Smooth muscle cell (in vitro differentiated cells): ENCODE data around the gene COL12A1. TPM values are rescaled to one million over a fixed set of nuclear protein-coding genes. Genes with fewer than 3 reads are reported as not detected.

Experiments
- DNase-seq: peaks from one replicate; lab custom pipeline; 2025; ENCODE audit not compliant: unreplicated experiment; lab: John Stamatoyannopoulos, UW
- H2AFZ ChIP-seq: fragments of 200-600 bp; sonication (generic); 2 replicates; pipeline ENCODE4 v1.6.0; 2016; ENCODE audit warnings: antibody characterized with exemption, low read depth, mild to moderate bottlenecking
- H3F3A ChIP-seq: fragments of 200-600 bp; sonication (generic); 2 replicates; pipeline ENCODE4 v1.6.0; 2017; ENCODE audit warnings: antibody characterized with exemption, low read depth
- H3K27ac ChIP-seq: fragments of 200-600 bp; sonication (generic); 2 replicates; pipeline ENCODE4 v1.5.1; 2016; ENCODE audit warnings: low read depth, mild to moderate bottlenecking
- H3K27me3 ChIP-seq: fragments of 200-600 bp; sonication (generic); 2 replicates; pipeline ENCODE4 v1.6.1; 2016; ENCODE audit warnings: low read depth, mild to moderate bottlenecking
- H3K36me3 ChIP-seq: fragments of 200-600 bp; sonication (generic); 2 replicates; pipeline ENCODE4 v1.5.1; 2016; ENCODE audit warnings: low read depth
- H3K4me1 ChIP-seq: fragments of 200-600 bp; sonication (generic); 2 replicates; pipeline ENCODE4 v1.5.1; 2016; ENCODE audit warnings: low read depth
- H3K4me2 ChIP-seq: fragments of 200-600 bp; sonication (generic); 2 replicates; pipeline ENCODE4 v1.6.0; 2016; ENCODE audit warnings: mild to moderate bottlenecking
- H3K4me3 ChIP-seq: fragments of 200-600 bp; sonication (generic); 2 replicates; pipeline ENCODE4 v1.5.1; 2016; ENCODE audit warnings: mild to moderate bottlenecking
- H3K79me2 ChIP-seq: fragments of 200-600 bp; sonication (generic); 2 replicates; pipeline ENCODE4 v1.6.0; 2016; ENCODE audit warnings: low read depth, mild to moderate bottlenecking
- H3K9ac ChIP-seq: fragments of 200-600 bp; sonication (generic); 2 replicates; pipeline ENCODE4 v1.6.0; 2016; ENCODE audit warnings: low read depth
- H3K9me3 ChIP-seq: fragments of 200-600 bp; sonication (generic); replicated peaks from 2 replicates; pipeline ENCODE4 v1.5.1; 2016; ENCODE audit warnings: low read depth
- H4K20me1 ChIP-seq: fragments of 200-600 bp; sonication (generic); 2 replicates; pipeline ENCODE4 v1.6.0; 2016; ENCODE audit warnings: low read depth
- WGBS: methylation state at CpG from one replicate; pipeline ENCODE4 v1.1.7; 2016; ENCODE audit warnings: low lambda C conversion rate; 5-methylcytosine and 5-hydroxymethylcytosine counted together
- polyA plus RNA-seq: library from polyadenylated mRNA; unstranded; fragments of >200 nt; fragmentation: Nextera tagmentation; extraction: Ambion mirVana; gene quantifications from 2 replicates; pipeline ENCODE4 v1.2.1, GENCODE V29; 2016
- total RNA-seq: library from RNA; depleted of rRNA; stranded (reverse); fragments of >200 nt; gene quantifications from 2 replicates; pipeline ENCODE4 v1.2.3, GENCODE V29; 2014
- TF ChIP-seq, protein P1 (sequence below): fragments of 200-600 bp; sonication (generic); IDR thresholded peaks from 2 replicates; pipeline ENCODE4 v1.5.1; 2017; ENCODE audit warnings: borderline replicate concordance, mild to moderate bottlenecking, antibody characterized with exemption; ENCODE audit not compliant: insufficient read depth, poor library complexity, severe bottlenecking

Gene COL12A1
- total and polyA plus RNA-seq, 2 experiments from 2014 or later, result 44.2 to 154 TPM

- no peaks in the 10 kb centered on the region for H3F3A ChIP-seq
- no peaks in the 10 kb centered on the region for H3K9me3 ChIP-seq
- H3K4me1 ChIP-seq, result no peaks in the 10 kb centered on the region
- TF ChIP-seq, protein P1, sequence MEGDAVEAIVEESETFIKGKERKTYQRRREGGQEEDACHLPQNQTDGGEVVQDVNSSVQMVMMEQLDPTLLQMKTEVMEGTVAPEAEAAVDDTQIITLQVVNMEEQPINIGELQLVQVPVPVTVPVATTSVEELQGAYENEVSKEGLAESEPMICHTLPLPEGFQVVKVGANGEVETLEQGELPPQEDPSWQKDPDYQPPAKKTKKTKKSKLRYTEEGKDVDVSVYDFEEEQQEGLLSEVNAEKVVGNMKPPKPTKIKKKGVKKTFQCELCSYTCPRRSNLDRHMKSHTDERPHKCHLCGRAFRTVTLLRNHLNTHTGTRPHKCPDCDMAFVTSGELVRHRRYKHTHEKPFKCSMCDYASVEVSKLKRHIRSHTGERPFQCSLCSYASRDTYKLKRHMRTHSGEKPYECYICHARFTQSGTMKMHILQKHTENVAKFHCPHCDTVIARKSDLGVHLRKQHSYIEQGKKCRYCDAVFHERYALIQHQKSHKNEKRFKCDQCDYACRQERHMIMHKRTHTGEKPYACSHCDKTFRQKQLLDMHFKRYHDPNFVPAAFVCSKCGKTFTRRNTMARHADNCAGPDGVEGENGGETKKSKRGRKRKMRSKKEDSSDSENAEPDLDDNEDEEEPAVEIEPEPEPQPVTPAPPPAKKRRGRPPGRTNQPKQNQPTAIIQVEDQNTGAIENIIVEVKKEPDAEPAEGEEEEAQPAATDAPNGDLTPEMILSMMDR, result no peak
- WGBS, result 92% methylated on average over 9 of the region's 9 CpGs
- no peaks in the 10 kb centered on the region for H3K79me2 ChIP-seq
- no peak for DNase-seq
- H3K9ac ChIP-seq, result no peak overlapping the region
- H4K20me1 ChIP-seq, result no peaks in the 10 kb centered on the region
- peaks cover 13% of the 10 kb centered on the region for H3K36me3 ChIP-seq
- H3K4me2 ChIP-seq, result no peak overlapping the region
- H3K27ac ChIP-seq, result no peak overlapping the region
- no peak overlapping the region for H3K4me3 ChIP-seq
- no peaks in the 10 kb centered on the region for H3K27me3 ChIP-seq
- no peak overlapping the region for H2AFZ ChIP-seq
Observed at GRCh38 chr6:75130784-75131183, 75.1 kb downstream of the COL12A1 start.

DNA sequence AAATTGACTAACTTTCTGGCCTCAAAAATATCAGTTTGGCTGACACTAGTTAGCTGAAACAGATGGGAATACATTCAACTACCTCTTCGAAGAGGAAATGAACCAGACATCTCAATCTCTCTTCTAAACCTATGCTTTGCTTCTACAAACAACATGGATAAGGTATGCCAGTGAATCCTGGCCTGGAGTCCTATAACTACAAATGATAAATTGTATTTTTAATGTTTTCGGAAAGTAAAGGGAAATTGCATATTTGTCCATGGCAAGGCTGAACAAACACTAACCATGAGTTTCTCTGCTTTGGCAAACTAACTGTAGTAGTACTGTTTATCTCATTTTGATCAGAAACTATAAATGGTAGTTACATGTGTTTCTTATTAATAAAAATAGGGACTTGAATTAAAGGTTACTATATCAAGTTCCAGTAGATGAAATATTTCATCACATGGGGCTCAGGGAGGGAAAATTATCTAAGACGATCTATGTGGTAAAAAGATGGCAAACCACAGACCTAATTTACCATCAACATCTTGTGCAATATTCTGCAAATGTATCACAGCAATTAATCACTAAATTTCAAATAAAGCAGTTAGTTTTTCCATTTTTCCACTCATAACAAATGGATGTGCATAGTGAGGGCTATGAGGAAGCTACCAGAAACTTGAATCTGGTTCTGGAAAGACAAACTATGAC lies 76.8 kb downstream of the COL12A1 start:
- Histone ChIP-seq H3K4me2 (no peak overlapping the region), H2AFZ (no peak overlapping the region), H3K36me3 (peaks cover 13% of the 10 kb centered on the region), H3K27ac (no peak overlapping the region), H3K27me3 (no peaks in the 10 kb centered on the region), H3F3A (no peaks in the 10 kb centered on the region), H4K20me1 (no peaks in the 10 kb centered on the region), H3K4me1 (no peaks in the 10 kb centered on the region), H3K9ac (no peak overlapping the region), H3K9me3 (no peaks in the 10 kb centered on the region), H3K4me3 (no peak overlapping the region), H3K79me2 (no peaks in the 10 kb centered on the region)
- DNase-seq, result no peak
- TF ChIP-seq, protein P1, result no peak
- WGBS, result 65% methylated on average over 3 of the region's 3 CpGs

GRCh38 chr6:75126518-75126917 lies 79.3 kb downstream of the COL12A1 start:
- TF ChIP-seq, protein P1, result no peak
- H3F3A ChIP-seq, result no peaks in the 10 kb centered on the region

GRCh38 chr6:75124983-75125382 lies 80.9 kb downstream of the COL12A1 start:
- TF ChIP-seq, protein P1, result no peak
- Histone ChIP-seq H3K9ac (no peak overlapping the region), H3K36me3 (peaks cover 10% of the 10 kb centered on the region), H3K9me3 (no peaks in the 10 kb centered on the region), H3K4me2 (no peak overlapping the region), H3K79me2 (no peaks in the 10 kb centered on the region), H3F3A (no peaks in the 10 kb centered on the region), H4K20me1 (no peaks in the 10 kb centered on the region), H3K27ac (no peak overlapping the region), H2AFZ (no peak overlapping the region), H3K27me3 (no peaks in the 10 kb centered on the region), H3K4me3 (no peak overlapping the region), H3K4me1 (no peaks in the 10 kb centered on the region)
- 82% methylated on average over 2 of the region's 2 CpGs for WGBS
- no peak for DNase-seq

More at GRCh38 chr6:75126518-75126917, 79.3 kb downstream of the COL12A1 start:
- Histone ChIP-seq H3K9me3 (no peaks in the 10 kb centered on the region), H3K27me3 (no peaks in the 10 kb centered on the region), H3K4me3 (no peak overlapping the region), H3K79me2 (no peaks in the 10 kb centered on the region), H2AFZ (no peak overlapping the region), H4K20me1 (no peaks in the 10 kb centered on the region), H3K36me3 (peaks cover 10% of the 10 kb centered on the region), H3K9ac (no peak overlapping the region), H3K4me2 (no peak overlapping the region), H3K27ac (no peak overlapping the region), H3K4me1 (no peaks in the 10 kb centered on the region)
- no peak for DNase-seq
- WGBS, result 98% methylated on average over 2 of the region's 2 CpGs
